HUDEP-2 (cell line): Measurements from ENCODE around the gene CCDC8.
"Not testable (repeated sequence)": the region's sequence is repeated elsewhere in the genome, so short reads cannot be mapped to it uniquely, and the experiment has no call there.

Source experiments
- DNase-seq, 76 experiments: peaks; one replicate each; lab custom pipeline; 2025; ENCODE audit not compliant: unreplicated experiment in 76 of 76; lab: John Stamatoyannopoulos, UW

CCDC8 gene

DNA sequence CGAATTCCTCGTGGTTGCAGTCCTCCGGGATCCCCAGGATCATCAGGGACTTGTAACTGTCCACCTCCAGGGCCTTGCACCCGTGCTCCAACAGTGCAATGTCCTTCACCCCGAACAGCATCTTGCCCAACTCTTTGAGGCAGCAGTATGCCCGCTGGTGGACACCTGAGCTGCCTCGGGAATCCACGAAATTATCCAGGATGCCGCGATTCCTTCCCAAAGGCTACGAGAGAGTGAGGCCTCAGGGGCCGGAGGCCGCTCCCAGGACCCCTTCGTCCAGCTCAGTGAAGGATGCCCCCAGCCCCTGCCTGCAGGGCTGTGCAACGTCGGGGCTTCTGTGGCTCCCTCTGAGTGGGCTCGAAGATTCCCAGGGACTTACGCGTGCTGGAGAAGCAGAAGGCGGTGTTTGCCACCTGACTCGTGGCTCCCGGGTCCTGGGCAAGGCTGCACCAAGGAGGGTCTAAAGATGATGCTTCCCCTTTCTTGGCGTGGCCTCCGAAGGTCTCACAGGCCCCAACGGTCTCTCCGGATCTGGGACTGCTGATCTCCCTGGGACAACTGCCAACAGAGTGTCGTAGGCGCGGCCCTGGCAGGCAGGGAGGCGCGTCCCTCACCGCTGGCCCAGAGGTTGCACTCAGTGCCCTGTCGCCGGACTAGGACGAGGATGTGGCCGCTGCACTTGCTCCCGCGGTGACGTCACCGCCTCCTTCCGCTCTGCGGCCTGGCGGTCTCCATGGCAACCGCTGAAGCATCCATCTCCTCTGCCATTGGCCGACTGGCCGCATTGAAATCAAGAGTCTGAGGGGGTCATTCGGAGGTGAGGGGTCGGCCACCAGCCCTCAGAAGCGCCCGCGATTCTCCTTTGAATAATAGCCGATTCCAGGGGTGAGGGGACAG lies 15.1 kb upstream of the CCDC8 start, which contains the start of gene PNMA8C:
Gene PNMA8C (minus strand): TSS at position 698 of the 897 bp plus-strand sequence. CDS start 577 bp downstream, at position 121.
- peak in 71 of 76 experiments; percentile 18 to 84 (median 60) for DNase-seq

DNA sequence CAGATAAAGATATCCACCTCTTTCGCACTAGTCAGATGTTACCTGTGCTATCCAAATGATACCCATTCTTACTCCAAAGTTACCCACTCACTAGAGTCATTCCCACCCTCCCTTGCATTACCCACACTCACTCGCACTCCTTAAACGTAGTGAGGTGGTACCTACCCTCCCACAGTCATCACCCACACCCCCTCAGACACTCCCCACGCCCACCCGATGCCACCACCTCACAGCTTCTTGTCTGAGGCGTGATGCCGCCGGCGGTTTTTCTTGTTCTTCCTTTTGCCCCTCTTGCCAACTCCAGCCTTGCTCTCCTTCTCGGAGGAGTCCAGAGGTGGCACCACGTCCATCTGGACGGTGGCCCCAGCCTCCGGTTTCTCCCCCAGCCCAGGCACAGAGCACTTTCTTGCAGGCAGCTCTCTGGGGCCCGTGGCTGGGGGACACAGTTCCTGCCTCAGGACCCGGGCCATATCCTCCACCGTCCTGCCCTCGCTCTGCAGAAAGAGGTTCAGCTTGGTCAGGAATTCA lies 14.2 kb upstream of the CCDC8 start:
- no peak for DNase-seq

DNA sequence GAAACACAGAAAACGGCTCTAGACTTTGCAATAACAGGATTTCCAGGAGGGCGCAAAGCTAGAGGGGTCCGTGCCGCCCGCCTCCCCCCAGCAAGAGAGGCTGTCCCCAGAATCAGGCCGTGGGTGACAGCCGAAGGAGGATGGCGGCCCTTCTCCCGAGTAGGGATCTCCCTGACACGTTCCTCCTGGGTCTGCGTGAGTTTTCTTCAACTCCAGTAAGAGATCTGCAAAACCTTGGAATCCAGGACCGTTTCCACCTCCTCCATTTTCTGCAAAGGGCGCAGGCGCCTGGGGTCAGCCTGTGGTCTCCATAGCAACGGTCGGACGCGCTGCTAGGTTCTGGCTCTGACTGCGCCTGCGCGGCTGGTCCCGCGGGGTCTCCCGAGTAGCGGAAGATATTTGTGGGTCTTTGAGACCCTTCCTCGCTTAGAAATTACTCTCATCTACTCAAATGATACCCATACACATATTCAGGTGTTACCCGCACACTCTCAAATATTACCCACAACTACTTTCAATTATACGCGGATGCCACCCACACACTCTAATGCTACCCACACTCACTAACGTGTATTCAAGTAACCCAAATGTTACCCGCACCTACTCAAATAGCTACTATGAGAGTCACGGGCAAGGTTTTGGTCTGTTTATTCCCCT lies 13.3 kb upstream of the CCDC8 start:
- DNase-seq, result no peak

DNA sequence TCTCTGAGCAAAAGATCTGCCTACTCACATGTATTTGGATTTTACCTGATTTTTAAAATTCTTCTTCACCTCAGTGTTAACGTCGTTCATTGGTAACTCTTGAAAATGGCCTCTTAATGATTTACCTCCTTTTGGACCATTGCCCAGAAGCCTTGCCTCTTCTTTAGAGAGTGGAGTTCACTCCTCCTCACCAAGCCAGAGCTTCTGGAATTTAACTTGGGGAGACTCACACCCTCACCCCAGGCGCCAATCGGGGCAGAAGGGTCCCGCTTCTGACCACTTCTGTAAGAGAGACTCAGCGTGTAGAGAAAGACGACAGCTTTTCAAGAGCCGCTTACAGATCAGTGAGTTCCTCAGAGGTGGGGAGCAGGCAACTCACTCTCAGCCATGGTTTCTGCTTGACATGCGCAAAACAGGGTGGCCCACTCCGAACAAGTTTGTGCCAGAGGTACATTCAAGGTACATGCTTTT lies 12.7 kb upstream of the CCDC8 start:
- DNase-seq, result no peak

DNA sequence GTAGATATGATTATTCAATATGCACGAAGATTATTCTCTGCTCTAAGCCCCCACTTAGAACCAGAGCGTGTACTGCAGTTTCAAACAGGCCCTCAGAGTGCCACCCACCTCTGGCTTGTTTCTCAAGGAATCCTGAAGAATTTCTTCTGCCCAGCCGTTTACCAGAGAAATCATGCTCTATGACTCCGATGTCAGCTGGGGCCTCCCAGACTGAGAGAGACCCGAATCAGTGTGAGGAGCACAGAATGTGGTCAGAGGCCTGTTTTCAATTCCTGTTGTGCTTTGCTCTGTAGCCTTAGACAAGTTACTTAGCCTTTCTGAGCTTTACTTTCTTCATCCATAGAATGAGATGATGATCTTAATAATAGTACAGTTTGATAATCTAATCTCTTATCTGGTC lies 9.8 kb upstream of the CCDC8 start:
- no peak for DNase-seq

DNA sequence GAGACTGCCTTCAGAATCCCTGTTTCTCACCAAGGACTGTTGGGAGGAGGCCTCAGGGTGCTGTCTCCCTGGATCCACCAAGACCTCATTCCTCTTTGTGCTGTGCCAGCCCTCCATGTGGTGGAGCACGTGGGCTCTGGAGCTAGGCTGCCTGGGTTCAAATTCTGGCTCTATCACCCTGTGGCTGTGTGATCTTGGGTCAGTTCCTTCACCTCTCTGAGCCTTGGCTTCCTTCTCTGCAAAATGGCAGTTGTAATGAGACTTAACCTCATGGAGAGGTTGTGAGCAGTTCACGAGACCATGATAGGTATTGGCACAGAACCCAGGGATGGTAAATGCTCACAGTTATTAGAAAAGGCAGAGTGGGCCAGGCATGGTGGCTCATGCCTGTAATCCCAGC lies 9.0 kb upstream of the CCDC8 start:
- DNase-seq, result no peak

DNA sequence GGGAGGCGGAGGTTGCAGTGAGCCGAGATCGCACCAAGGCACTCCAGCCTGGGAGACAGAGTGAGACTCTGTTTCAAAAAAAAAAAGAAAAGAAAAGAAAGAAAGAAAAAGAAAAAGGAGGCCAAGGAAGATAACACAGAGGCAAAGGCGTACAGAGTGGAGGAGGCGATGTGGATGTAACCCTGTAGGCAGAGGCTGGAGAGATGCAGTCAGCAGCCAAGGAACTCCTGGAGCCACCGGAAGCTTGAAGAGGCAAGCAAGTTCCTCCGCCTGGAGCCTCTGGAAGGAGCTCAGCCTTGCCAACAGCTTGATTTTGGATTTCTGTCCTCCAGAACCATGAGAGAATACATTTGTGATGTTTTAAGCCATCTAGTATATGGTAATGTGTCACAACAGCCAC lies 6.7 kb upstream of the CCDC8 start:
- DNase-seq, result no peak

DNA sequence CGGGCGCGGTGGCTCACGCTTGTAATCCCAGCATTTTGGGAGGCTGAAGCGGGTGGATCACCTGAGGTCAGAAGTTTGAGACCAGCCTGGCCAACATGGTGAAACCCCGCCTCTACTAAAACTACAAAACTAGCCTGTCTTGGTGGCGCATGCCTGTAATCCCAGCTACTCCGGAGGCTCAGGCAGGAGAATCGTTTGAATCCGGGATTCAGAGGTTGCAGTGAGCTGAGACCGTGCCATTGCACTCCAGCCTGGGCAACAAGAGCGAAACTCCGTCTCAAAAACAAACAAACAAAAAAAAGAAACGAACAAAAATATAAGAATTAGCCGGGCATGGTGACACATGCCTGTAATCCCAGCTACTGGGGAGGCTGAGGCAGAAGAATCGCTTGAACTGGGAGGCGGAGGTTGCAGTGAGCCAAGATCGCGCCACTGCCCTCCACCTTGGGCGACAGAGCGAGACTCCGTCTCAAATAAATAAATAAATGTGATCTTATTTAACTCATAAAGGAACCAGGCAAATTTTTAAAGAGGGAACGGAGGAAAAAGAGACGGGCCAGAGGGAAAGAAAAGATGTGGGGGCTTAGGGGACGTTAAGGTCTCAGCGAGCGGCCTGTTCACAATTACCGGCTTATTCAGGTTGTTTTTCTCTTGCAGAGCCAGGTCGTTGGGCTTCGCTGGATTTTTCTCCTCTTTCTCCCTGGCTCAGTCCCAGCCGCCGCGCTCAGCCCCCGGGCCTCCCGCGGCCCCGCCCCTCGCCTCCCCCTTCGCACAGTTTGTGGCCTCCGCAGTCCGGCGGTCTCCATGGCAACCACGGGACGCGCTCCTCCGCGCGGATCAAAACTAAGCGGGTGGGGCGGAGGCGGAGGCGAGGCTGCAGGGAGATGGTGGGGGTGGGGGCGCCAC lies 2.7 kb upstream of the CCDC8 start:
- DNase-seq, result peak in 57 of 76 experiments; percentile 19 to 90 (median 58)

DNA sequence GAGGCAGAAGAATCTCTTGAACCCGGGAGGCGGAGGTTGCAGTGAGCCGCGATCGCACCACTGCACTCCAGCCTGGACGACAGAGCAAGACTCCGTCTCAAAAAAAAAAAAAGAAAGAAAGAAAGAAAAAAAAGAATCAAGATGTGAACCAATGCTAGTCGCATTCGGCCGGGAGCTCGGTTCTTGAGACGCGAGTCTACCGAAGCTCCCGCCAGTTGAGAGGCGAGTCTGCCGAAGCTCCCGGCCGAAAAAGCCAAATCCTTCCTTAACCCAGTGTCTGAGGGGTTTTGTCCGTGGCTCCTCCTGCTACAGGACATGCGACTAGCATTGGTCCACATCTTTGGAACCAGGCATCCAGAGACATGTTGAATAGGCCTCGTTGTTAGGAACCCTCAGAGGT lies 1.5 kb upstream of the CCDC8 start:
- DNase-seq, result not testable (repeated sequence)

DNA sequence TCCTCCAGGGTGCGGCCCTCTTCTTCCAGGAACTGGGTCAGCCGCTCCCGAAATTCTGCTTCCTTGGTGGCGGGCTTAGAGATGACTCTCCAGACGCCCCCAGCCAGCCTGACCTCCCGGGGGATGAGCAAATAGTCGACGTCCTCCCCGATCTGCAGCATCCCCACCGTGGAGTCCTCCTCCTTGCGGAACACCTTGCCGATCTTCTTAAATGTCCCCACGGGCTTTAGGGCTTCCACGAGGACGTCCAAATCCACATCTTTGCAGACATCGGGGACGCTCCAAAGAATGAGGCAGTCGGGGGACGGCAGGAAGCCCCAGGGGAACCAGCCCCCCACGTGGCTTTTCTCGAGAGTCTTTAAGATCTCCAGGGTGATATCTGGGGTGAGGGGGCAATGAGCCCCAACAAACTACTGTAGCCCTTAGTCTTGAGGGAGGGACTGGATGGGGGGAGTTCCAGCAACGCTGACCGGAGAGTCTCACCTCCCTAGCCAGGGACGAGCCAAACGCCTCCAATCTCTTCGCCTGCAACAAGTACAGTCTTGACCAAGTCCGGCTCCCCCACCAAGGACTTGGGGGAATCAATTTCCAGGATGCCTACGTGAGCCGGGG lies 608 bp downstream of the CCDC8 start:
- DNase-seq, result no peak

DNA sequence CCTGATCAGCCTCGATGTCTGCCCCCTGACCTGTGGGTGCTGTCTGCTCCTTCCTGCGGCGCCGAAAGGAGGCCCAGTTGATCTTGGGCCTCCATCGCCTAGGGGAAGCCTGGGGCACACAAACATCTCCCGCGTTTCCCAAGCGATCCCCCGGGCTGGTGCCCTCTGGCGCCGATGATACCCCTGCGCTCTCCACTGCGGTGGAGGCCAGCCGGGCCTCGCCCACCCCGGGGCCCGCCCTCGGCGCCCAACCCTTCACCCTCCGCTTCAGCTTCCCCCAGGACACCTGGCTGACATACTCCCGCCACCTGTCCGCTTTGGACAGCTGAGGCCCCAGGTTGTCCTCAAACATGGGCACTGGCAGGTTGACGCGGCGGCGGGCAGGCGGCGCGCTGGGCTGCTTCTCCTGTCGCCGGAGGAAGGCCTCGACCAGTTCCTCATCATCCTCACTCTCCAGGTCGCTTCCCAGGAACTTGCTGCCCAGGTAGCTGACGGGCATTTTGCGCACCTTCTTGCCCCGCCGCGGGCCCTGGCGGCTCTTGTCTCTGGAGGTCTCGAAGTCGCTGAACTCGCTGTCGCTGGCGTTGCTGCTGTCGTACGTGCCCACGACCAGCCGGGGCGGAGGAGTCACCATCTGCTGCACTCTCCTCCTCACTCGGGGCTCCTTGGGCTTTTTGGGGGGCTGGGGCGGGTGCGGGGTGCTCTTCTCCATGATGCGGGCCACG lies 1.3 kb downstream of the CCDC8 start:
- DNase-seq, result no peak

DNA sequence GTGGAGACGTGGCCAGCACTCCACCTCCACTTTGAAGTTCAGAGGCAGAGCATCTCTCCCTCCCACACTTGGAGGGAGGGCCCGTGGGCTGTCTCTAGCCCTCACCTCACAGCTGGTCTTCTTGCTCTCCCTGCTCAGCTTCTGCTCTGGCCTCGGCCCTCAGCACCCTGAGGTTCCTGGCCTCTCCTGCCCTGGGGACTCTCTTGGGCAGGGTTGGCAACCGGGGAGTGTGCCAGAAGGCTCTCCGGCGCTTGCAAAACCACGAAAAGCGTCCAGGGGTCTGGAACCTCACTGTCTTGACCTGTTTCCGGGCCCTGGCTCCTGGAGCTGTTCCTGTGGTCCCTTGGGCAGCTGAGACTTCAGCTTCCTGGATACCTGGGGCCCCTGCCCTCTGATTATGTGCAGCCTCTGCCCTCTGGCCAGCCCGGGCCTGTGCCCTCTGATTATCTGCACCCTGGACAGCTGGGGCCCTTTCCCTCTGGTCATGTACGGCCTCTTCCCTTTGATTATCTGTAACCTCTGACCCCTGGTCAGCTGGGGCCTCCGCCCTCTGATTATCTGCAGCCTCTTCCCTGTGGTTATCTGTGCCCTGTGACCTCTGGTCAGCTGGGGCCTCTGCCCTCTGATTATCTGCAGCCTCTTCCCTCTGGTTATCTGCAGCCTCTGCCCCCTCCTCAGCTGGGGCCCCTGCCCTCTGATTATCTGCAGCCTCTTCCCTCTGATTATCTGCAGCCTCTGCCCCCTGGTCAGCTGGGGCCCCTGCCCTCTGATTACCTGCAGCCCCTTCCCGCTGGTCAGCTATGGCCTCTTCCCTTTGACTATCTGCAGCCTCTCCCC lies 2.1 kb downstream of the CCDC8 start:
- no peak for DNase-seq

DNA sequence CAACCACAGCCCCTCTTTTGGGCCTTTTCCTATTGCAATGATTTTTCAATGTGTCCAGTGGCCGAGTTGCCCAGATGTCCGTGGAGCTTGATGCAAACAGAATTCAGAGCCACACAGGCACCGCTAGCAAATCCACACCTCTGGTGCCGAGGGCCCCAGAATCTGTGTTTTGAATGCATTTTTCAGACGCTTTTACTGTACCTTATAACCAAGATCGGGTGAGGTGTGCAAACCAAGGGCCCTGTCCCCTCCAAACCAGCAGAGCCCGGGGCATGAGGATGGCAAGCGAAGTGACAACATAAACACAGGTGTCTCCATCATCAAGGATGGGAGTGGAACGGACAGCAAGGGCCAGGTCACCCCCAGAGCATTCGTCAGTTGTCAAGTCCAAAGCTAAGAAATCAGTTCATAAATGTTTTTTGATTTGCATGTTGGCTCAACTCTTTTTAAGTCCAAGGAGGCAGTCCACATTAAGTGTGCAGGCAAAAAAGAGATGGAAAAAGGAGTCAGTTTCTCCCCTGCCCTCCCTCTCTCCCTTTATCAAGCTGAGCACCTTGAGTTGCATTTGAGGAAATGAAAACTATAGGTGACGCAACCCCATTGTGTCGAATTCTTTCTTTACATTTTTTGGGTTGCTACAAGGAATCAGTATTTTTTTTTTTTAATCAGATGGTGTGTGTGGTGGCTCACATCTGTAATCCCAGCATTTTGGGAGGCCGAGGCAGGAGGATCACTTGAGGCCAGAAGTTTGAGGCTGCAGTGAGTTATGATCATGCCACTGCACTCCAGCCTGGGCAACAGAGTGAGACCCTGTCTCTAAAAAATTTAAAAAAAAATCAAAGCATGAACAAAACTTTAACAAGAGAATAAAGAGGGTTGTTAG lies 2.9 kb downstream of the CCDC8 start:
- no peak for DNase-seq

DNA sequence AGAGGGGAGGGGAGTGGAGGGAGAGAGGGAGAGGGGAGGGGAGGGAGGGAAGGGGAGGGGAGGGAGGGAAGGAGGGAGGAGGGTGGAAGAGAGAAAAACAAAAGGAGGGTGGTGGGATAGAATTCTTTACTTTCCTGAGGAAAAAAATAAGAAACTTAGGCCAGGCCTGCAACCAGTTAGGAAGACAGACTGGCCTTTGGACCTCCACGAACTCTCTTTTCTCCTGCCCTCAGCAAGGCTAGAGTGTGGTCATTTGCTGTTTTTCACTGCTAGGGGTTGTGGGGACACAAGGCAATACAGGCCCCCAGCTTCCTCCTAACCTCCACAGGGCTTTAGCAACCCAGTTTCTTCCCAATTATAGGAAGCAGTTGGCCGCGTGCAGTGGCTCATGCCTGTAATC lies 4.2 kb downstream of the CCDC8 start:
- no peak for DNase-seq

DNA sequence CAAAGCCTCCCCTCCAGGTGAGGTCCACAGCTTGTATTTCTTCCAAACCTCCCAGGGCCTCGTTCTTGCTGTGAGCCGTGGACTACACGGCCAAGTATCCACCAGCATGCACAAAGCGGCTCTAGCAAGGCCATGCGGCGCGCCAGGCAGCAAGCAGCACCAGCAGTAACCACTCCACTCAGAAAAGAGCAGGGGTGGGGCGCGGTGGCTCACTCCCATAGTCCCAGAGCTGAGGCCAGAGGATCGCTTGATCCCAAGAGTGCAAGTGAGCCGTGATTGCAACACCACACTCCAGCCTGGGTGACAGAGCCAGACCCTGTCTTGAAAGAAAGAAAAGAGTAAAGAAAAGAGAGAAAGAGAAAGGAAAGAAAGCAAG lies 4.7 kb downstream of the CCDC8 start:
- DNase-seq, result no peak

DNA sequence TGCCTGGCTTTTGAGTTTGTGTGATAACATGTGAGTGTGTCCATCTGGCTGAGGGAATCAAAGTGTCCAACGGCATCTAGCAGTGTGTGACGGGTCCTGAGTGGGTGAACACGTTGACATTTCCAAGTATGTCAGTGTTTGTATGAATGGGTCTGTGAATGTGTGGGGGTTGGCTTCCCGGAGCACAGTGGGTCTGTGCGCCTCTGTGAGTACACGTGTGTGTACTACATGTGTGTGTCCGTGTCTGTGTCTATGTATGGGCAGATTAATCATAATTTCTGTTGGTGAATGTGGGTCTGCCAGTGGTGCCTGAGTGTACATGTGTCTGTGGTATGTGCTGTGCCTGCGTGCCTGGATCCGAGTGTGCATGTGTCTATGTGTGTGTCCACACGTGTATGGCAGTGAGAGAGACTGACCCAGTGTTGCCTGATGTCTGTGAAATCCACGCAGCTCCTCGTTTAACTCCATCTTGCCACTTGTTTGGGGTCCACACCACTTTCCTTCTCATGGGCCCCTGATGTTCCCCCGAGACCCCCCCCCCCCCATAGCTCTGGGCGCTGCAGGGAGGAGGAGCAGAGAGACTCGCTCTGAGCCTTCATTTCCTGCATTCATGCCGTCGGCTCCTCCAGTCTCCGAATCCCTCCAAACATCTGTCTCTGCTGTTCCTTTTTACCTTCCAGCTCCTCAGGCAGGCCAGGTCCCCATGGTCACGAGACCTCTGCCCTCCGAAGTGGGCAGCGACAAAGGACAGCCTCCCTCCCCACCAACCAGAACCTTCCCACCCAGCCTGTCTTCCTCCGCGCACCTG lies 5.3 kb downstream of the CCDC8 start:
- no peak for DNase-seq

DNA sequence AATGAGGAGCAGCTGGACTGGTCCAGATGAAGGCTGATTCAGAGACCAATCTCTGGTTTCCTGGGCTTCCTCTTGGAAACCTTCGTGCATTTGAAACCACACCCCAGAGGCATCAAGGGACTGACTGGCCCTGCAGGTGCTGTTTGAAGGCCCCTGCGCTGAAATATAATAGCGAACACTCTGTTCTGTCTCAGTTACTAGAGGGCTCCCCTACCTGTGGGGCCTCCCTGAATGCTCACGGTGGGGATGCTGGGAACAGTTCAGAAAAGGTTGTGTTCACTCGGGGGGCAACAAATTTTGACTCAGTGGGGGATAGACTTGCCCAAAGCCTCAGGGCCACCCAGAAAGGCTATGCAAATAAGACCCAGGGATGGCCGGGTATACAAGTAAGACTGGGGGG lies 6.4 kb downstream of the CCDC8 start:
- DNase-seq, result no peak
